GM12864 (cell line): ENCODE data around the gene PDE6B.

Experiments
- DNase-seq: peaks from one replicate; pipeline ENCODE4 v3.0.0-alpha.2; 2011; ENCODE audit warnings: low read depth
- H3K4me3 ChIP-seq: 2 replicates; pipeline ENCODE4 v1.5.1; 2011; ENCODE audit warnings: mild to moderate bottlenecking, low read depth, low read length, control low read depth
- TF ChIP-seq, protein P1 (sequence below): IDR thresholded peaks from 2 replicates; pipeline ENCODE4 v1.5.1; 2011; ENCODE audit warnings: low read depth, mild to moderate bottlenecking, moderate library complexity, low read length, control low read depth, inconsistent platforms; ENCODE audit errors: missing control alignments

Gene PDE6B

GRCh38 chr4:628821-629635 is 3.7 kb downstream of the PDE6B start:
- TF ChIP-seq, protein P1, sequence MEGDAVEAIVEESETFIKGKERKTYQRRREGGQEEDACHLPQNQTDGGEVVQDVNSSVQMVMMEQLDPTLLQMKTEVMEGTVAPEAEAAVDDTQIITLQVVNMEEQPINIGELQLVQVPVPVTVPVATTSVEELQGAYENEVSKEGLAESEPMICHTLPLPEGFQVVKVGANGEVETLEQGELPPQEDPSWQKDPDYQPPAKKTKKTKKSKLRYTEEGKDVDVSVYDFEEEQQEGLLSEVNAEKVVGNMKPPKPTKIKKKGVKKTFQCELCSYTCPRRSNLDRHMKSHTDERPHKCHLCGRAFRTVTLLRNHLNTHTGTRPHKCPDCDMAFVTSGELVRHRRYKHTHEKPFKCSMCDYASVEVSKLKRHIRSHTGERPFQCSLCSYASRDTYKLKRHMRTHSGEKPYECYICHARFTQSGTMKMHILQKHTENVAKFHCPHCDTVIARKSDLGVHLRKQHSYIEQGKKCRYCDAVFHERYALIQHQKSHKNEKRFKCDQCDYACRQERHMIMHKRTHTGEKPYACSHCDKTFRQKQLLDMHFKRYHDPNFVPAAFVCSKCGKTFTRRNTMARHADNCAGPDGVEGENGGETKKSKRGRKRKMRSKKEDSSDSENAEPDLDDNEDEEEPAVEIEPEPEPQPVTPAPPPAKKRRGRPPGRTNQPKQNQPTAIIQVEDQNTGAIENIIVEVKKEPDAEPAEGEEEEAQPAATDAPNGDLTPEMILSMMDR = no peak
- H3K4me3 ChIP-seq = no peak overlapping the region
- DNase-seq = no peak

DNA sequence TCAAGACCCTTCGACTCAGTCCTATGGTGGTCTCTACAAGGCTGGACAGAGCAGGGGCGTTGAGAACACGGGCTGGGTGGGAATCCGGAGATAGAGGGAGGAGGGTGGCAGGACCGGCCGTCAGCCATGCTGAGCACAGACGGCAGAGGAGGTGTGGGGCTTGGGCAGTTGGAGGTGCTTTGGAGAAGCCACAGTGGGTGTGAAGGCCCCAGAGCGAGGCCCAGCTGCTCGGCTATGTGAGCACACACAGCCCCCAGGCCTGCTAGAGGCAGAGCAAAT is 4.2 kb downstream of the PDE6B start:
- no peak overlapping the region for H3K4me3 ChIP-seq
- TF ChIP-seq, protein P1 = no peak
- no peak for DNase-seq

DNA sequence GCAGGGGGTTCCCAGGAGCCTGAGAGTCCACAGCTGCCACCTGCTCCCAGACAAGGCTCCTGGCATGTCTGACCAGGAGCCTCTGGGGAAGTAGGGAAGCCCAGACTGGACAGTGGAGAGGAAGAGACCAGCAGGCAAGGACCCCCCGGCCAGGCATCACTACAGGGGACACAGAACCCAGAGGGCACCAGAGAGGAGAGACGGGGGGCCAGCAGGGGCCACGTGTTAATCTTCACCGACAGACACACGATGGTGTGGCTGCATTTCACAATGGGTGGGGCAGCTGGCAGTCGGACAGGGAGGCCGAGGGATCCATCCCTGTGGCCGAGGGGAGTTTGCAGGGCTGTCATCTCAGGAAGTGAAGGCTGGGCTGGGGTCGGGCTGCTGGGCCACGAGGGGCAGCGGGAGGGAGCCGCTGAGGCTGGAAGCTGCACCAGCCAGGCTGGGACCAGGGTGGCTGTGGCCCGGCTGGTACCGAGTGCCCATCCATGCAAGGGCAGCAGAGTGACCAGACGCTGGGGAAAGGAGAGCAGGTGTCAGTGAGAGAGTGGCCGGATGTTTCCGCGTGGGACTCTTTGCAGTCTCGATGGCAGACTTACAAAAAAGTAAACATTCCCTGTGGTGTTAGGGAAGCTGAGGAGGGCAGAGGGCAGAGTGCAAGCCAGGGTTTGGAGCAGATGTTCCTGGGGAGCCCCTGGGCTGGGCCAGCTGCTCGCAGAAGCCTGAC is 4.7 kb downstream of the PDE6B start:
- TF ChIP-seq, protein P1 = no peak
- H3K4me3 ChIP-seq = no peak overlapping the region
- no peak for DNase-seq

DNA sequence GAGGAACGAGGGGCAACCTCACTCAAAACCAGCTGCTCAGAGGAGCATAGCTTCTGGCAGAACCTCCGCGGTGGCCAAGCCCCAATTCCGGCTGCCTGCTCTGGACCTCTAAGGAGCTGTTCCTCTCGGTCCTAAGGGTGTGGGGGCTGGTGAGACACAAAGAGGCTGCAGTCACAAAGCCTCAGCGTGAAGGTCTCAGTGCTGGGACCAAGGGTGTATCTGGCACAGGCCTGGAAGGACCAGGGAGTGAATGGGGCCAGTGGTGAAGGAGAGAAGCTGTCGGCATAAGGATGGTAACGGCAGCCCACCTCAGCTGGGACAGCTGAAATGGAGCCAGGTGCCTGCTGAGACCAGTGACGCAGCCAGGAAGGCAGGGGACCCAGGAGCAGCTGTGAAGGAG is 5.3 kb downstream of the PDE6B start:
- TF ChIP-seq, protein P1 = no peak
- no peak for DNase-seq
- H3K4me3 ChIP-seq = no peak overlapping the region

DNA sequence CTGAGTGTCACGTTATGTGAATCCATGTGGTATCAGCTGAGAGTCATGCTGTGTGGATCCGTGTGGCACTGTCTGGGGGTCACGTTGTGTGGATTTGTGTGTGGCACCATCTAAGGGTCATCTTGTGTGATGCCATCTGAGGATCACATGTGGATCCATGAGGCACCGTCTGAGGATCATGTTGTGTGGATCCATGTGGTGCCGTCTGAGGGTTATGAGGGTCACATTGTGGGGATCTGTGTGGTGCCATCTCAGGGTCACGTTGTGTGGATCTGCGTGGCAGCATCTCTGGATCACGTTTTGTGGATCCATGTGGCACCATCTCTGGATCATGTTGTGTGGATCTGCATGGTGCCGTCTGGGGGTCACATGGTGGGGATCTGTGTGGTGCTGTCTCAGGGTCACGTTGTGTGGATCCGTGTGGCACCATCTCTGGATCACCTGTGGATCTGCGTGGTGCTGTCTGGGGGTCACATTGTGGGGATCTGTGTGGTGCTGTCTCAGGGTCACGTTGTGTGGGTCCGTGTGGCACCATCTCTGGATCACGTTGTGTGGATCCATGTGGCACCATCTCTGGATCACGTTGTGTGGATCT is 6.9 kb downstream of the PDE6B start:
- no peak overlapping the region for H3K4me3 ChIP-seq
- TF ChIP-seq, protein P1 = no peak
- DNase-seq = no peak

GRCh38 chr4:632926-633325 is 7.6 kb downstream of the PDE6B start:
- no peak for DNase-seq
- TF ChIP-seq, protein P1 = no peak
- H3K4me3 ChIP-seq = no peak overlapping the region
